Dermis microvascular lymphatic vessel endothelial cell (primary cell): ENCODE results near the gene CDY1B. TPM values are rescaled to one million over a fixed set of nuclear protein-coding genes. Genes with fewer than 3 reads are reported as not detected.
"Not testable (repeated sequence)": the region's sequence is repeated elsewhere in the genome, so short reads cannot be mapped to it uniquely, and the experiment has no call there.

Experiments used
- DNase-seq, 2 donors: peaks; one replicate each; pipeline versions ENCODE4 v3.0.0 to v3.0.0-alpha.2; 2010; ENCODE audit warnings: low read depth in 2 of 2
- total RNA-seq: library from RNA; depleted of rRNA; stranded (reverse); fragments of >200 nt; gene quantifications from 2 replicates; pipeline ENCODE4 v1.2.1, GENCODE V29; 2014

CDY1B gene, protein sequence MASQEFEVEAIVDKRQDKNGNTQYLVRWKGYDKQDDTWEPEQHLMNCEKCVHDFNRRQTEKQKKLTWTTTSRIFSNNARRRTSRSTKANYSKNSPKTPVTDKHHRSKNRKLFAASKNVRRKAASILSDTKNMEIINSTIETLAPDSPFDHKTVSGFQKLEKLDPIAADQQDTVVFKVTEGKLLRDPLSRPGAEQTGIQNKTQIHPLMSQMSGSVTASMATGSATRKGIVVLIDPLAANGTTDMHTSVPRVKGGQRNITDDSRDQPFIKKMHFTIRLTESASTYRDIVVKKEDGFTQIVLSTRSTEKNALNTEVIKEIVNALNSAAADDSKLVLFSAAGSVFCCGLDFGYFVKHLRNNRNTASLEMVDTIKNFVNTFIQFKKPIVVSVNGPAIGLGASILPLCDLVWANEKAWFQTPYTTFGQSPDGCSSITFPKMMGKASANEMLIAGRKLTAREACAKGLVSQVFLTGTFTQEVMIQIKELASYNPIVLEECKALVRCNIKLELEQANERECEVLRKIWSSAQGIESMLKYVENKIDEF
- not detected in 2 replicates for total RNA-seq

DNA sequence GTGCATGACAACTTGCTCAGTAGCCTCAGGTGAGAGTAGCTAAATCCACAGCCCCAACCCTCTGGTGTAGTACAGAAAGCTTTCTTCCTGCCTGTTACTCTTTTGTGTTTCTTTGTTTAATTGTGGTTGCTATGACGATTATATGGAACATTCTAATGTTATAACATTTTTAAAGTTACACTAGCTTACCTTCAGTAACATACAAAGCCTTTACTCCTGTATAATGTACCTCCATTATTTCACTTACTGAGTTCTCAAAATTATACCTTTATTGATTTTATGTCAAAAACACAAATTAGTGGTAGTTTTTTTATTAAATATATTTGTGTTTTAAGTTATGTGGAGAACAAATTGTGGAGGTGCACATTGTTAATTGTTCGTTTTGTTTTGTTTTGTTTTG, at the start of gene CDY1B:
TSS of gene CDY1B (minus strand) at position 101 of the 400 bp plus-strand sequence. CDS start 331 bp downstream, outside the sequence.
- DNase-seq, result not testable (repeated sequence)

DNA sequence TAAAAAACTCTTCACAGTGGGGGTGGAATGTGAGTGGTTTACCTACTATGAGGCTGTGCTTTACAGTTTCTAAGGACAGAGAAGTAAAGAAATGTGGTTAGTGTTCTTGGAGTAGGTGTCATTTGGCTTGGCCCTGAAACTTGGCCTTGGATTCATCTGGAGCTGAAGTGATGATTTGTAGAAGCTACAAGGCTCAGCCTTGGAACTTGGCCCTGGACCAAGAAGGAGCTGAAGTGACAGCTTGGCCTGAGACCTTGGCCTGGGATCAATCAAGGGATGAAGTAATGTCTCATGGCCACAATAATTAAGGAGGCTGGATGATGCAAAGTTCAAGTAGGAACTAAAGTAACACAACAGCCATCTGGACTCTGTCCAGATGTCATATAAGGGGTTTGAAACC, 1.7 kb upstream of the CDY1B start:
- DNase-seq, result not testable (repeated sequence)

DNA sequence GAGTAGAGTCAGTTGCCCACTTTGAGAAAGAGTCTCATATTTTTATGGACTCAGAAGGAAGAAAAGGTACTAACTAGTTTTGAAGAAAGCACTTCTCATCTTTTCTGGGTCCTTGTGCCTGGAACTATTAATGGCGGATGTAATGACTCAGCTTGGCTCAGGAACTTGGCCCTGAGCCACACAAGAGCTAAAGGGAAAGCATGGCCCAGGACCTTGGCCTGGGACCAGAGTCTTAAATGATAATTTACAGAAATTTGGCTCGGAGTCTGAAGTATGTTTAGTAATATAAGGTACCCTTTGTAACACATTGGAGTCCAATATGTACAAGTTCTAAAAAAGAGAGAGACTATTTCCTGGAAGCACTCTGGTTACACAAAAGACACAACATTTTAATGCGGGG, 4.6 kb downstream of the CDY1B start:
- not testable (repeated sequence) for DNase-seq

DNA sequence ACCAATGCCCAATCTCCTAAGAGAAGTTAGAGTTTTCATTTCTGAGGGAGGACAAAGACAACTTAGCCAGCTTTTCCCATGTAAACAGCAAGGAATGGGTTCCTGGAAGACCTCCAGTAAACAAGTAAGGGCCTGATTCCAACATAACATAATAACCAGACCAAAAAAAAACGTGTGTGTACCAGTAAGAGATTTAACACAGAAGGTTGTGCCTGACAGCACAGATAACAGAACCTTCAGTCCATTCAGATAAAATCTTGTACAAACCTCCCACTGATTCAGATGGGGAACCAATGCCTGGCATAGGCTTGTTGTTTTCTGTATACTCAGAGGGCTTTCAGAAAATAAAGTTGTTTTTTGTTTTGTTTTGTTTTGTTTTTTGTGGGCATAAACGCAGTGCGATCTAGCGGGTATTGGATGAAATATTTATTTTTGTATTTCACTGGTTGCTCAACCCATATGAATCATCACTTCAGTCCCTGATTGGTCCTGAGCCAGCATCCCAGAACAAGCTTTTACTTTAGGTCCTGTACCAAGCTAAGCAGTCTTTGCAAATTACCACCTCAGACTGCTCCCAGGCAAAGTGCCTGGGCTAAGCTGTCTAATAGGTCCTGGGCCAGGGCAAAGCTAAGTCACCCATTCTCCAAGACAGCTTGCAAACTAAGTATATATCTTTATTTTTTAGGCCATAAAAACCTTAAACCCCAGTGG, 8.7 kb downstream of the CDY1B start:
- not testable (repeated sequence) for DNase-seq

DNA sequence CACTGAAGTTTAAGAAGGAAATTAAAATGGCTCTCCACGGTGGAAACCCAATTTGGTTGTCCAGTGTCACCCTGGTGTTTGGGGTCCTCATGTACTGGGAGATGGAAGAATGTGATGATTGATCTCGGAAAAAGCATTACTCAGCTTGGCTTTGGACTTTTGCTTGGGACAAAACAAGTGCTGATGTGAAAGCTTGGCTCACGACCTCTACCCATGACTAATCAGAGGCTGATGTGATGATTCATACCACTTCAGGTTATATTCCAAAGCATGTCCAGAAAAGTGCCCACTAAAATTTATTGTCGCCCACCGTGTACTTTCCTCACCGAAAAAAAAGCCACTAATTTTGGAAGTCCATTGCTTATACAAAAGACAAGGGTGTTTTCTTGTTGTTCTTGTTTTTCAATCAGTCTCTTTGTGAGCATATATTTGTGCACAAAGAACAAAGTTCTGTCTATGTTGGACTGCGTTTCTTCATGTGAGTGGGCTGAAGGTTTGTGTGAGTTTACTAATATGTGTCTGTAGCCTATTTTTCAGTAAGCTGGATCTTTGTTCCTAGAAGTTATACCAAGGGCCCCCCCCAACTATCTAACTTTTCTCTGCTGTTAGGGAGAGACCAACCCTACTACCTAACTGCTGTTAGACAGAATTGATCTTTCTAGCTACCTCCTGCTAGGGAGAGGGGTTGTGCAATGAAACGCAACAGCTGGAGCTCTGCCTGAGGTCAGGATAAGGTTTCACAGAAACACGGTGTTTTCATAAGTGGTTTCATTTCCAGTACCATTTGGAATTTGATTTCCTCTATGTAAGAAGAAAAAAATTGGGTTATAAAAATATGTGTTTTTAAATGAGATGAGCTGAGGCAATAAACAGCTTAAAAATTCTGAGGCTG, 21.4 kb downstream of the CDY1B start:
- DNase-seq, result not testable (repeated sequence)
